Type B pancreatic cell (in vitro differentiated cells): ENCODE results near the gene SKIC2. TPM values are rescaled to one million over a fixed set of nuclear protein-coding genes. Genes with fewer than 3 reads are reported as not detected.
"Not testable (repeated sequence)": the region's sequence is repeated elsewhere in the genome, so short reads cannot be mapped to it uniquely, and the experiment has no call there.

Experiments
- DNase-seq: peaks from one replicate; pipeline ENCODE4 v3.0.0; 2021; ENCODE audit warnings: mixed read lengths; ENCODE audit not compliant: unreplicated experiment; ENCODE audit errors: extremely low spot score
- H3K27ac Mint-ChIP-seq: 2 replicates; pipeline ENCODE4 v1.8.0; 2021; ENCODE audit warnings: mild to moderate bottlenecking, mixed read lengths
- H3K27me3 Mint-ChIP-seq: 2 replicates; pipeline ENCODE4 v1.8.0; 2021; ENCODE audit warnings: mixed read lengths
- H3K36me3 Mint-ChIP-seq: 2 replicates; pipeline ENCODE4 v1.8.0; 2021; ENCODE audit warnings: mixed read lengths
- H3K4me1 Mint-ChIP-seq: one replicate; pipeline ENCODE4 v1.8.0; 2021; ENCODE audit warnings: mixed read lengths; ENCODE audit not compliant: unreplicated experiment
- H3K4me3 Mint-ChIP-seq: 2 replicates; pipeline ENCODE4 v1.8.0; 2021; ENCODE audit warnings: mild to moderate bottlenecking, mixed read lengths
- H3K9me3 Mint-ChIP-seq: 2 replicates; pipeline ENCODE4 v1.8.0; 2021; ENCODE audit warnings: mixed read lengths
- CTCF ChIP-seq: fragments of 200-600 bp; sonication (generic); conservative IDR thresholded peaks from 2 replicates; pipeline ENCODE4 v1.5.0; 2021; ENCODE audit warnings: antibody characterized with exemption, mild to moderate bottlenecking
- long read RNA-seq: library from polyadenylated mRNA; unstranded; transcript quantifications from one replicate; pipeline ENCODE4 v2.0.0, GENCODE V29; 2020
- total RNA-seq: library from RNA; stranded (reverse); gene quantifications from 2 replicates; pipeline ENCODE4 v1.2.1, GENCODE V29; 2021; ENCODE audit warnings: low replicate concordance

Gene SKIC2
- total RNA-seq = 84.2 and 100 TPM in 2 replicates
- long read RNA-seq, transcript SKIV2L-201 (28 exons, 3,894 nt) = major isoform, 19 of 47 reads
- long read RNA-seq, partial matches to known transcripts = 16 of 47 reads
- long read RNA-seq, other reads (novel, unspliced or antisense) = 12 of 47 reads

GRCh38 chr6:31958741-31959739 is at the start of gene SKIC2, which contains the start of gene NELFE:
TSS of gene SKIC2 (plus strand) at chr6:31959175. CDS start at chr6:31959193, 18 bp downstream.
TSS of gene NELFE (minus strand) at chr6:31958971. CDS start at chr6:31958446, 525 bp downstream.
- no peak for TF ChIP-seq CTCF
- Mint-ChIP-seq H3K36me3 (peaks cover 14% of the 10 kb centered on the region), H3K27ac (peak within 1 kb of the TSS; percentile 94), H3K9me3 (no peaks in the 10 kb centered on the region), H3K4me3 (peak within 1 kb of the TSS; percentile 97), H3K27me3 (no peaks in the 10 kb centered on the region), H3K4me1 (peaks cover 22% of the 10 kb centered on the region)
- DNase-seq = peak; percentile 98

- H3K36me3 Mint-ChIP-seq, H3K27me3 Mint-ChIP-seq, DNase-seq, H3K9me3 Mint-ChIP-seq, H3K27ac Mint-ChIP-seq, H3K4me1 Mint-ChIP-seq, H3K4me3 Mint-ChIP-seq: not testable (repeated sequence)
Measured at GRCh38 chr6:31909298-31909697, 49.7 kb upstream of the SKIC2 start.

GRCh38 chr6:31911826-31912585 is 47.0 kb upstream of the SKIC2 start:
- no peak overlapping the region for H3K4me3 Mint-ChIP-seq
- H3K9me3 Mint-ChIP-seq = peaks cover 10% of the 10 kb centered on the region
- H3K27me3 Mint-ChIP-seq = no peaks in the 10 kb centered on the region
- H3K4me1 Mint-ChIP-seq = no peaks in the 10 kb centered on the region
- no peak for TF ChIP-seq CTCF
- no peak for DNase-seq
- no peak overlapping the region for H3K27ac Mint-ChIP-seq
- no peaks in the 10 kb centered on the region for H3K36me3 Mint-ChIP-seq

- Mint-ChIP-seq H3K4me3 (peak overlapping the region; percentile 21), H3K36me3 (no peaks in the 10 kb centered on the region), H3K4me1 (peaks cover 4% of the 10 kb centered on the region), H3K9me3 (peaks cover 10% of the 10 kb centered on the region), H3K27ac (peak overlapping the region; percentile 71), H3K27me3 (no peaks in the 10 kb centered on the region)
- DNase-seq = no peak
- no peak for TF ChIP-seq CTCF
Measured at GRCh38 chr6:31915351-31915750, 43.6 kb upstream of the SKIC2 start.

GRCh38 chr6:31915756-31916155 is 43.2 kb upstream of the SKIC2 start:
- no peak for DNase-seq

More at GRCh38 chr6:31915756-31916155, 43.2 kb upstream of the SKIC2 start:
- no peaks in the 10 kb centered on the region for H3K36me3 Mint-ChIP-seq
- peak overlapping the region; percentile 71 for H3K27ac Mint-ChIP-seq
- peak overlapping the region; percentile 21 for H3K4me3 Mint-ChIP-seq
- H3K9me3 Mint-ChIP-seq = peaks cover 10% of the 10 kb centered on the region
- no peaks in the 10 kb centered on the region for H3K27me3 Mint-ChIP-seq
- TF ChIP-seq CTCF = no peak
- H3K4me1 Mint-ChIP-seq = peaks cover 4% of the 10 kb centered on the region
